HG03103 (cell line): ENCODE results near the gene PTPRN2.
"Not testable (repeated sequence)": the region's sequence is repeated elsewhere in the genome, so short reads cannot be mapped to it uniquely, and the experiment has no call there.

Experiments used
- ATAC-seq: cut with Tn5 transposase; IDR thresholded peaks from one replicate; pipeline ENCODE4 v1.9.1; 2021; ENCODE audit warnings: low read depth; ENCODE audit not compliant: unreplicated experiment

The PTPRN2 gene

DNA sequence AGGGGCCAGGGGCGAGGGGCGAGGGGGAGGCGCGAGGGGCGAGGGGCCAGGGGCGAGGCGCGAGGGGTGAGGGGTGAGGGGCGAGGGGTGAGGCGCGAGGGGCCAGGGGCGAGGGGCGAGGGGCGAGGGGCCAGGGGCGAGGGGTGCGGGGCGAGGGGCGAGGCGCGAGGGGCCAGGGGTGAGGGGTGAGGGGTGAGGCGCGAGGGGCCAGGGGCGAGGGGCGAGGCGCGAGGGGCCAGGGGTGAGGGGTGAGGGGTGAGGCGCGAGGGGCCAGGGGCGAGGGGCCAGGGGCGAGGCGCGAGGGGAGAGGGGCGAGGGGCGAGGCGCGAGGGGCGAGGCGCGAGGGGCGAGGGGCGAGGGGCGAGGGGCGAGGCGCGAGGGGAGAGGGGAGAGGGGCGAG lies 192.3 kb downstream of the PTPRN2 start:
- ATAC-seq = no peak

DNA sequence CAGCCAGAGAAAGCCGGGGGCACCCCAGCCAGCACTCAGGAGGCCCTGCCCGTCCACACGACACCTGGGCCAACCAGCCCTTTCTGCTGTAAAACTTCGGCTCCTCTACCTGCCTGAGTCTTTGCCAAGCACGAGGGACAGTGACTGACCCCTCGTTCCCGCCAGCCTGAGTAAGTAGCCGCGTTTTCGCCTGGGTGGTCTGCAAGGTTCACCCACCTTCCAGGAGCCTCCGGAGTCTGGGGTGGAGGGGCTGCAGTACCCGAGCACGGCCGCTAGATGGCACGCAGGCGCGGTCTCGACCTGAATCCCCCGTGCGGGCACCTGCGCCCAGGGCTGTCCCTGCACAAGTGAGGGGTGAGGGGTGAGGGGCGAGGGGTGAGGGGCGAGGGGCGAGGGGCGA lies 192.7 kb downstream of the PTPRN2 start:
- ATAC-seq = no peak

DNA sequence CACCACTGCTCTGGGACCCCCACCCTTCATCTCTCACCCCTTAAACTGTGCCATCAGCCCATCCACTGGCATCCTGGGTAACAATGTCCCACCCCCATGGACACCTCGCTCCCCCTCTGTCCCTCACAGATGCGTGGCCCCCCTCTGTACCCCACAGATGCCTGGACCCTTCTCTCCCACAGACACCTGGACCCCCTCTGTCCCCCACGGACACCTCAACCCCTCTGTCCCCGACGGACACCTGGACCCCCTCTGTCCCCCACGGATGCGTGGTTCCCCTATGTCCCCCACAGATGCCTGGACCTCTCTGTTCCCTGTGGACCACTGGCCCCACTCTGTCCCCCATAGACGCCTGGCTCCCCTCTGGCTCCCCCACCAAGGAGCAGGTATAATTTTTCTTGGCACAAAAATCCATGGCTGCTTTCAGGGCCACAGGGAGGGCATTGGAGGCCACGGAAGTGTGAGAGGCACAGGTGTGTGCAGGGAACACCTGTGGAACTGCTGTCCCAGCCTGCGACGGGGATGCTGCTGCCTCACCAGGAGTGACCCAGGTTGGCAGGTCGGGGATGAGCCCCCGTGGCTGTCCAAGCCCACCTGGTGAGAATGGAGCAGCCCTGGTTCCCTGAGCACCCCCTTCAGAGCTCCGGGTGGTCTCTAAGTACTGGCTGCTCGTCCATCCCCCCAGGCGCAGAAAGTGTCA lies 193.5 kb downstream of the PTPRN2 start:
- ATAC-seq = no peak

DNA sequence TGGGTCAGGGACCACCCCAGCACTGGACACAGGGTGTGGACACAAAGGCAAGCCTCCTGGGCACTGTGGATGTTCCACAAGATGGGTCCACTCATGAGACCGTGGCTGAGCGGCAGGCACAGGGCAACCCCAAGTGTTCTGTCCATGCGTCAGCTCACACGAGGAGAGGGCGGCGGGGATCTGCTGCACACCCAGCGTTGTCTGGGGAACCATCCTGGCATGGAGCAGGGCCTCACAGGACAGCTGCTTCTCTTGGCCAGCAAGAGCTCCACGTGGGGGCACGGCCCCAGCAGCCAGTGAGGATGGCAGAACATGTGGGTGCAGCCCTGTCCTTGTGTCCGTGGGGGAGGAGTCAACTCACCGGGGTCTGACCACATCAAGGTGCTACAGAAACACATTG lies 195.4 kb downstream of the PTPRN2 start:
- no peak for ATAC-seq

DNA sequence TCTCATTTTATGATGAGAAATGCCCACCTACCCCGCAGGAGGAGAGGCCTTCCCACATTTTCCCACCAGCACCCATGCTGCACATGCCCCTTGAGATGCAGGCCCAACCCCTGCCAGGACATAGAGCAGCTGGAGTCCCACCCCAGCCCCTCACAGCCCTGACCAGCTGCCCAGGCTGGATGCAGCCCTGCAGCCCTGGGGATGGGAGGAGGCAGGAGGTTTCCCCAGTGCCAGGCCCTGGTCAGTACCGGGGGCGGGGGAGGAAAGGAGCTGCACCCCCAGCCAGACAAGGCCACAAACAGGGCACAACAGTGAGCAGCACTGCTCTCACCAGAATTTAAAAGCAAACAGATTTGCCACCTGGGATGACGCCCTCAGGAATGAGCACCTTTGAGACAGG lies 196.1 kb downstream of the PTPRN2 start:
- ATAC-seq = no peak

DNA sequence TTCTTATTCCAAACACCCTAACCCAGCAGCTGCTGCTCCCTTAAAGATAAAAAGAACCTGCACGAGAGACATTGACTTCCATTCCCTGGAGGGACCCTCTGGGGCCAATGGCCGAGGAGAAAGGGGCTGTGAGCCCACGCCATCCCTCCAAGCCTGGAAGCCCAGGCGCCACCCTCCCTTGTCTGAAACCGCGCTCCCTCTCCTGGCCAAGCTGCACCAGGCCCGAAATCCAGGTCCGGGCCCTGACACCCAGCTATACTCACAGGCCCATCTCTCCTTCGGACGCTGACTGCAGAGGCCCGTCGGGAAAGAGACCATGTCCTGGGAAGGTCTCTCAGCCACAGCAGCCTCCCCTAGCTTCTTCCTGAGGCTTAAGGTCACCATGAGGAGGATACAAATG lies 196.5 kb downstream of the PTPRN2 start:
- no peak for ATAC-seq

DNA sequence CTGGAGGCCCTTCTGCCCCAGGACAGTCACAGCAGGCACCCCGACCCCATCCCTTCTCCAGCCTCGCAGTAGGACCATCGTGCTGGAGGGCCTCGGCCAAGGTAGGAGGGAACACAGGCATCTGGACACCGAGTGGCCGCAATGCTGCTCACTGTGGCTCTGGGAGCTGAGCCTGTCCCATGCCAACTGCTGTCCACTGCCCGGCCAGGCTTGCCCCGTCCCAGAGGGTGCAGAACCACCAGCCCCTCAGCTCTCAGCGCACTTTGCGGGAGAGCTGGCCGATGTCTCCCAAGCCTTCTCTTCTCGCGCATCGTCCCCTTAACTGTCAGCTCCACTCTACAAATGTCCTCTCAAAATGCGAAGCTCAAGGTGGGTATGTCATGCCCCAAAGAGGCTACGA lies 197.2 kb downstream of the PTPRN2 start:
- no peak for ATAC-seq

DNA sequence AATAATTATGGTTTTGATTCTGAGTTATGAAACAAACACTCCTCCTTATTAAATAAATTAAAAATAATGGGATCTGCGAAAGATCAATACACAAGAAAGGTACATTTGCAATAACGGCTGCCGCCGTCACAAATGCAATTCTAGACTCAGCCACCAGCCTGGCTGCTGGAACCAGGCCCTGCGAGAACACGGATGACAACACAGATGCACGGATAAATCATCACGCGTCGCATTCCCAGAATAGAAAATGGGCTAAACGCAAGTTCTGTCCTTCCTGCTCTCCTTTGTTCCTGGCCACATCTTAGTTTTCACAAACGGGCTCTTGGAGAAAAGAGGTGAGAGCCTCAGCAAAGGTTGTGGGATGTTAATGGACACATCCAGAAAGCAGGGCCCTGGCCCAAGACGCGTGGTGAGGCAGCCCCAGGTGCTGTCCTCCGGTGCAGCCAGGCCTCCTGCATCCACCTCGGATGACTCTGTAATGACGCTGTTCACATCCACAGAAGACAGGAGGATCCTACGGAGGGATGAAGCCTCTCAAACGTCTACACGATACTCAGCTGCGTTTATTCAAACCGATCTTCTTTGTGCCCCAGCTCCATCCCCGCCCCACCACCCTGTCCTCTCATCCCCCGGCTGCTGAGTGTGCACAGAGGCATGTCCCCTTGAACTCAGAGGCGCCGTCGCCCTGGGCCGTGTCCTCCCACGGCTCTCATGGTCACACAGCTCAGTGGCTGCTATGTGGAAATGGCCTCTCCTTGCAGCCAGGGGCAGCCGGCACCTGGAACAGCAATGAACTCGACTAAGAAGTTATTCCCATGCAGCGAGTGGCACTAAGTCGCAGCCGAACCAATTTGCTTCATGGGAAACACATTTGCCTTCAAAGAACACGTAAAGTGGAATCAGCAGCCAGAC lies 197.9 kb downstream of the PTPRN2 start:
- no peak for ATAC-seq

DNA sequence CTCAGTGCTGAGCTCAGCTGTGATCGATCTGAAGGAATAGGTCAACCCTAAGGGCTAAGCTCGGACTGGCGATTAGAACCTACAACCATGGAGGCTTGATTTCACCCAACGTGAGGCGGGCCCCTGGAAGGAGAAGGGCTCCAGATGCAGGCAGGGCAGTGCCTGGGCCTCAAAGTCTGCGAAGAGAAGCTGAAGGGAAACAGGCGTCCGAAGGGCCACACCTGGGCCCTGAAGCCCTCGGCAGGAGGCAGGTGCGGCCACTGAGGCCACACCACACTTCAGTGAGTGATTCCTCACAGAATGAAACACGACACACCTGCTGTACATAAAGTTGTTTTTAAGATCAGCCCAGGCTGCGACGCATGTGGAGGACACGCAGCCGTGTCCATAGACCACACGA lies 198.7 kb downstream of the PTPRN2 start:
- ATAC-seq = no peak

DNA sequence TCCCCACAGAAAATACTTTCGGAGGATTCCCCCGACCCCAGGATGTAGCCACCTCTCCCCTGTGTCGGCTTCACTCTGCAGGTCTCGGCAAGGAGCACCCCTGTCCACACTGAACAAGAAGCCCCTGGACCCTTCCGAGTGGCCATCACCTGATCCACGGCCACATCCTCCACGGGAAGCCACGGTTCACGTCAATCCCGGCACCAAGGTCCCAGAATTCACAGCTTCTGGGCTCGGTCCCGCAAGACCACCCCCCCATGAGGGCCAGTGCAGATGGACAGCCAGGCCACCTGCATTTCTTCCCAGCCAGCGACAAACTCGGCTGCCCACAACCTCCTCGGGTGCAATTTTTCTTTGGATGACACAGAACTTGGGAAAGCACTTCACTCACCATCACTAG lies 199.6 kb downstream of the PTPRN2 start:
- ATAC-seq = no peak

DNA sequence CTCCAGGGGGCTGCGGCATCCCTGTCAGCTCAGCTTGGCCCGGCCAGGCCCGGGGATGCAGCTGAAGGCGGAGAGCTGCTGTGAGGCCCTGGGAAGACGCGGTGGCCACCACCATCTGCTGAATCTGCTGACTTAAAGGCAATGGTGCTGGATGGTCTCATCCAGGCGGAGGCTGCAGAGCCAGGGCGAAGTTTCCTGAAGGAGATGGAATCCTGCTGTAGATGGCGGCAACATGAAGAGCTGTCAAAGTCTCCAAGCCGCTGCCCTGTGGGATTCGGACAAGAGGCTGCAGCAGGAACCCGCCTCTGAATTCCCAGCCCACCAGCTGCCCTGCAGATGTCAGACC lies 200.1 kb downstream of the PTPRN2 start:
- no peak for ATAC-seq

DNA sequence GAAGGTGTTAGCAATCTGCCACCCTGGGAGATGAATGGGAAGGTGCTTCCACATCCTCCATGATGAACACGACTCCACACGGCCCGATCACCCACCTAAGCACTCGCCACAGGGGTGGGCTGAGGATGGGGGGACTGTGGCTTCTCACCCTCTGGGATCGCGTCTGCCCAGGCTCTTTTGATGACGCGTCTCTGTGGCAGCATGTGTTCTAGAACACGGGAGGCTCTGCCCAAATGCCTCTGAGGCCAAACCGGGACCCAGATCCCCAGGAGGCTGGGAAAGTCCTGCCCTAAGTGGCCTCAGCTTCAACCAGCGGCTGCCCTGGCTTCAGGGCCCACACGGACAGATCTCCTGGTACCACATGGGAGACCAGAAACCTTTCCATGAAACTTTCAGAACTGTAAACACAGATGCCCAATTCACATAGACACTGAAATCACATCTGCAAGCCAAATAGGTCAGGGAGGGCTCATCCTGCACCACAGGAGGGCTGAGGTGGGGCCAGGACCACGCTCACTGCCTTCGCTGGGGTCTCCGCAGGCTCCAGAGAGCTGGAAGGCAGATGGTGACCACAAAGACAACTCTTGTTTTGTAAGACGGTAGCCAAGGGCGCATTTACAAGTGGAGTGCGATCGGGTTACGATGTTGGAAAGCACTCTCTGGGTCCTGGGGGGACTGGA lies 200.6 kb downstream of the PTPRN2 start:
- no peak for ATAC-seq

DNA sequence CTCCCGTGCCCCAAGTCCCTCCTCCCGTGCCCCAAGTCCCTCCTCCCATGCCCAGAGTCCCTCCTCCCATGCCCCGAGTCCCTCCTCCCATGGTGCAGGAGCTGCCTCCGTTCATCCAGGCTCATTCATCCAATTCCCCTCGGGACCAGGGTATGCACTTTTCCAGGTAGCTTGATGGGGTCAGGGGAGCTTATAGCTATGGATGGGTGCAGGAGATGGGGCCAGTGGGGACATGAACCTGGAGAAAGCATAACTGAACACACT lies 201.3 kb downstream of the PTPRN2 start:
- ATAC-seq = no peak

DNA sequence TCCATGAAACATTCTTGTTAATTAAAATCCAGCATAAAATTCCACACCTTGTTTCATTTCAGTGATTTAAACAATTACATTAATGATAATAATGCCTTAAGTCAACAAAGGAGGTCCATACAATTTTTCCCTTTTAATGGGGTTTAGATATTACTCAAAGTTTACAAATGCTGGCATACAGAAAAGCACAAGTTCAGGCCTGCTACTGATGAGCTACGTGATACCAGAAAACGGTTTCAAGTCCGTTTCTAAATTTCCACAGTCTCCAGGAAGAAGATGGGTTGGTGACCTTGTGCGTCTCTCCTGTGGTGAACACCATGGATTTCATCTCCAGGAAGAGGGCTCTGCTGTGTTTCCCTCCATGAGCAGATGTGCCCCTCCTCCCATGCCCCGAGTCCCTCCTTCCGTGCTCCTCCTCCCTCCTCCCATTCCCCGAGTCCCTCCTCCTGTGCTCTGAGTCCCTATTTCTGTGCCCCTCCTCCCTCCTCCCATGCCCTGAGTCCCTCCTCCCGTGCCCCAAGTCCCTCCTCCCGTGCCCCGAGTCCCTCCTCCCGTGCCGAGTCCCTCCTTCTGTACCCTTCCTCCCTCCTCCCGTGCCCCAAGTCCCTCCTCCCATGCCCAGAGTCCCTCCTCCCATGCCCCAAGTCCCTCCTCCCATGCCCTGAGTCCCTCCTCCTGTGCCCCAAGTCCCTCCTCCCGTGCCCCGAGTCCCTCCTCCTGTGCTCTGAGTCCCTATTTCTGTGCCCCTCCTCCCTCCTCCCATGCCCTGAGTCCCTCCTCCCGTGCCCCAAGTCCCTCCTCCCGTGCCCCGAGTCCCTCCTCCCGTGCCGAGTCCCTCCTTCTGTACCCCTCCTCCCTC lies 201.9 kb downstream of the PTPRN2 start:
- not testable (repeated sequence) for ATAC-seq

DNA sequence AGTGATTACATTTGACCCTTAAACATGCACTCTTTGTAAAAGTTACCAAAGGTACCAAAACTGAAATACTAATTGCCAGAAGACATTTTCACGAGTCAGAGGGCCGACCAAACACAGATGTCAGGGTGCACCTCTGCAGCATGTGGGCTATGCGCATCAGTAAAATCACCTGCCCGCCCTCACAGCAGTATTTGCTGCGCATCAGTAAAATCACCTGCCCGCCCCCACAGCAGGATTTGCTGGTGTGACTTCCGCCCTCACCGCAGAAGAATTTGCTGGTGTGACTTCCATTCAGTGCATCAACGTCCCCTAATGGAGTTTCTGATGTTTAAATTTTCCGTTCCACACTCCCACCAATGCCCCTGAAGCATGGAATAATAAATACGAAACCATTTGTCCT lies 202.9 kb downstream of the PTPRN2 start:
- no peak for ATAC-seq

DNA sequence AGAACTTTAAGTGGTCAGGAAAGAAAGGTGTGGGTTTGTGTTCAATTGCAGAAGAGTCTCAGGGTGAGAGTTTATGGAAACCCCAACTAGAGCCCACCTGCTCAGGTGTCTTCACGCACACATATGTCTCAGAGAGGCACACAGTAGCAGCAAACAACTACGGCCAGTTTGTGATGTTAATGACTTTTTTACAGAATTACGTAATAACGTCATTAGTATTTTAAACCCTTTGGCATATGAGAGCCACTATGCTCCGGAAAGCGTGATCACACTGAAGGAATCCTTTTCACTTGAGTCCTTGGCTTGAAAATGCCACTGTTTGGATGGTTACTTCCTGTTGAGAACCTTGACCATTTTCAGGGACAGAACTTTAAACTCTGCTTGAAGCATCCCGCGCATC lies 204.0 kb downstream of the PTPRN2 start:
- ATAC-seq = no peak

DNA sequence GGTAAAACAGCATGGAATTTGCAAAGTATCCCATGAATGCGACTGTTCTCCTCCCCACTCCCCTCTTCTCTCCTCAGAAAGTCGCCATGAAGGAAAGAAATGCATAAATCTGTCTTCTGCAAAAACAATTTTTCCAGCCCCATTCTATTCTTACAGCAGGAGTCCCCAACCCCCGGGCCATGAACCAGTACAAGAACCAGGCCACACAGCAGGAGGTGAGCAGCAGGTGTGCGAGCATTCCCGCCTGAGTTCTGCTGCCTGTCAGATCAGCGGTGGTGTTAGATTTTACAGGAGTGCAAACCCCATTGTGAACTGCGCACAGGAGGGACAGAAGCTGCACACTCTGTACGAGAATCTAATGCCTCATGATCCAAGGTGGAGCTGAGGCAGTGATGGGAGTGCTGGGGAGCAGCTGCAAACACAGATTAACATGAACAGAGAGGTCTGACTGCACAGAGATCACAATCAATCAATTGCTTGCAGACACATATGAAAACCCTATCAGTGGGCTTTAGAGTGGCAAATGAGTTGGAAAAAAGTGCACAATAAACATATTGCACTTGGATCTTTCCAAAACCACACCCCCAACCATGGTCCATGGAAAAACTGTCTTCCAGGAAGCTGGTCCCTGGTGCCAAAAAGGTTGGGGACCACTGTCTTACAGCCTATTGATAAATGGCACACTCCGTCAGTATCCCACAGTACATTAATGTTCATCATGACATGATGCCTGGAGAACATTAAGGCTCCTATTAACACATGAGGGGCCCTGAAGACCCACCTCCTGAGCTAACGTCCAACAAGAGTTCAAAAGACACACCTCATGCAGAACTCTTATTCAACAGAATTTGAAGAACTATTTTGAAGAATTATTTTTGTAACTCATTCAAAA lies 205.0 kb downstream of the PTPRN2 start:
- no peak for ATAC-seq

DNA sequence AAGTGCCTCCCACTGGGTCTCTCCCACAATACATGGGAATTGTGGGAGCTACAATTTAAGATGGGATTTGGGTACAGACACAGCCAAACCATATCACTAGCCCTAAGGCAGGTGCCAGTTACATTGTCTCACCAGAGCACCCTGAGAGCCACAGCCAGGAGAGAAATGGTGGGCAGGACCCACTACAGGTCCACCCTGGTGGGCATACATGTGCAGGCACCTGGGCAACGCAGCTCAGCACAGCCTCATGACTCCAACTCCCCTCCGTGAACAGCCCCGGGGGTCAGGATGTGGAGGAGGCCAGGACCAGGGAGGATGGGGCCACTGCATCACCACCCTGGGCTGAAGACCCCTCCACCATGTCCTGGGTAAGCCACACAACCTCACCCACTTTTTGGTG lies 205.7 kb downstream of the PTPRN2 start:
- no peak for ATAC-seq

DNA sequence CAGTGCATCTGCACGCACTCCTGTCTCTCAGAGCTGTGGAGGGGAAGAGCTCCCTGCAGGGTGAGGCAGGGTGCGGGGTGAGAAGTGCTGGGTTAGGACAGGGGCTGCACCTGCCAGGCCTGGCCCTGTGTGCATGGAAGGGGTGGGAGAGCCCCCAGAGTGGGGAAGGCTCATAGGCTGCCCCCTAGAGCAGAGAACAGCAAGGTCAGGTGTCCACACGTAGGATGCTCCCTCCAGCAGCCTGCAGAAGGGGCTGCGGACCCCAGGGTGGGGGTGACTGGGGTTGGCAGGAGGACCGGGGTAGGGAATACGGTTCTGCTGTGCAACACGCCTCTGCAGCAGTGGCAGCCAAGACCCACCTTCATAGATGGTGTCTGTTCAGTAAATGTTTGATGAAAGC lies 208.6 kb downstream of the PTPRN2 start:
- no peak for ATAC-seq
